ENCODE data around the gene DDX20. TPM values are rescaled to one million over a fixed set of nuclear protein-coding genes. Genes with fewer than 3 reads are reported as not detected.
A peak's percentile ranks its signal among the peaks of the same experiment; 100 is the strongest.

Gene DDX20
- total and polyA plus RNA-seq, 4 donors = 6.0 to 14.4 (median 8.0) TPM

DNA sequence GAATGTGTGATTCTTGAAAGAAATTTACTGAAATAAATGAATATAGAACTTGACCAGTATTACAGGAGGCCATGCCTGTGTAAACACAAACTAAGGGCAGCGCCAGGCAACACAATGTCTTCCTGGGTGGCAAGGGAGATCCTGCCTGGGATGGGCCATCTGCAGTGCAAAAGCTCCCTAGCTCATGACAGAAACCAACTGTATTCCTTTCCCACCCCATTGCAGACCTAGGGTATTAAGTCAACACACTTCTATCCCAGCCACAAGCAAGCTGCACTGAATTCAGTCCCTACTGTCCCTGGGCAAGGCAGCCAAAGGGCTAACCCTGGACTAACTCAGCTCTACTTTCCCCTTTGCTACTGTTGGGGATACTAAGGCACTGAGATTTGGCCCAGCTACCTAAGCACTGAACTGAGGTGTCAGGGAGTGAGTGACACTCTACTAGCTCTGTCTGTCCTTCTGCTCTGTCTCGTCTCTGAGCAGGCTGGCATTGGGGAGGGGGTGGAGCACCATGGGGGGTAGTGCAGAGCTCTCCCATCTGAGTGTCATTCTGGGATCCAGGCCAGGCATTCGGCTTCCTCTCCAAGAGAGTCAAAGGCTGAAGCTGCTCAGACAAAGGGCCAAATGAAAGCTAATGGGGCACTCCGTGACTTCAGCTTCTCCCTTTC is 19.0 kb upstream of the DDX20 start:
- no peaks in the 10 kb centered on the region for H3K36me3 ChIP-seq (ENCODE audit: control insufficient read depth in 4 of 4, insufficient read depth in 4 of 4, low read length in 4 of 4)
- peaks cover 11 to 77% (median 30%) of the 10 kb centered on the region in 5 donors for H3K4me1 ChIP-seq (ENCODE audit: control insufficient read depth in 5 of 5, insufficient read depth in 5 of 5, low read length in 5 of 5)
- ATAC-seq (ENCODE audit: insufficient read depth, low FRiP score) (no peak), DNase-seq (peak; percentile 90 to 93 (median 92))
- no peak overlapping the region for H3K4me3 ChIP-seq
- peak overlapping the region in 1 of 2 donors; percentile 96 for H3K27ac ChIP-seq (ENCODE audit: low read depth in 1 of 2, low read length in 1 of 2)
- WGBS, 2 donors = 55 to 63% methylated on average over 4 of the region's 4 CpGs
- peaks cover 0 to 18% (median 3%) of the 10 kb centered on the region in 3 donors for H3K27me3 ChIP-seq (ENCODE audit: control insufficient read depth in 3 of 3, insufficient read depth in 3 of 3, low read length in 2 of 3)
- TF ChIP-seq, protein P1, sequence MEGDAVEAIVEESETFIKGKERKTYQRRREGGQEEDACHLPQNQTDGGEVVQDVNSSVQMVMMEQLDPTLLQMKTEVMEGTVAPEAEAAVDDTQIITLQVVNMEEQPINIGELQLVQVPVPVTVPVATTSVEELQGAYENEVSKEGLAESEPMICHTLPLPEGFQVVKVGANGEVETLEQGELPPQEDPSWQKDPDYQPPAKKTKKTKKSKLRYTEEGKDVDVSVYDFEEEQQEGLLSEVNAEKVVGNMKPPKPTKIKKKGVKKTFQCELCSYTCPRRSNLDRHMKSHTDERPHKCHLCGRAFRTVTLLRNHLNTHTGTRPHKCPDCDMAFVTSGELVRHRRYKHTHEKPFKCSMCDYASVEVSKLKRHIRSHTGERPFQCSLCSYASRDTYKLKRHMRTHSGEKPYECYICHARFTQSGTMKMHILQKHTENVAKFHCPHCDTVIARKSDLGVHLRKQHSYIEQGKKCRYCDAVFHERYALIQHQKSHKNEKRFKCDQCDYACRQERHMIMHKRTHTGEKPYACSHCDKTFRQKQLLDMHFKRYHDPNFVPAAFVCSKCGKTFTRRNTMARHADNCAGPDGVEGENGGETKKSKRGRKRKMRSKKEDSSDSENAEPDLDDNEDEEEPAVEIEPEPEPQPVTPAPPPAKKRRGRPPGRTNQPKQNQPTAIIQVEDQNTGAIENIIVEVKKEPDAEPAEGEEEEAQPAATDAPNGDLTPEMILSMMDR (IDR thresholded peaks at IDR 0.05; ENCODE audit: control extremely low read depth, extremely low read depth) = no peak
- no peak overlapping the region for H3K9ac ChIP-seq (ENCODE audit: insufficient read depth in 1 of 2, low read length in 2 of 2)
- no peaks in the 10 kb centered on the region for H3K9me3 ChIP-seq (ENCODE audit: control insufficient read depth in 4 of 4, insufficient read depth in 3 of 4, low read length in 3 of 4)

DNA sequence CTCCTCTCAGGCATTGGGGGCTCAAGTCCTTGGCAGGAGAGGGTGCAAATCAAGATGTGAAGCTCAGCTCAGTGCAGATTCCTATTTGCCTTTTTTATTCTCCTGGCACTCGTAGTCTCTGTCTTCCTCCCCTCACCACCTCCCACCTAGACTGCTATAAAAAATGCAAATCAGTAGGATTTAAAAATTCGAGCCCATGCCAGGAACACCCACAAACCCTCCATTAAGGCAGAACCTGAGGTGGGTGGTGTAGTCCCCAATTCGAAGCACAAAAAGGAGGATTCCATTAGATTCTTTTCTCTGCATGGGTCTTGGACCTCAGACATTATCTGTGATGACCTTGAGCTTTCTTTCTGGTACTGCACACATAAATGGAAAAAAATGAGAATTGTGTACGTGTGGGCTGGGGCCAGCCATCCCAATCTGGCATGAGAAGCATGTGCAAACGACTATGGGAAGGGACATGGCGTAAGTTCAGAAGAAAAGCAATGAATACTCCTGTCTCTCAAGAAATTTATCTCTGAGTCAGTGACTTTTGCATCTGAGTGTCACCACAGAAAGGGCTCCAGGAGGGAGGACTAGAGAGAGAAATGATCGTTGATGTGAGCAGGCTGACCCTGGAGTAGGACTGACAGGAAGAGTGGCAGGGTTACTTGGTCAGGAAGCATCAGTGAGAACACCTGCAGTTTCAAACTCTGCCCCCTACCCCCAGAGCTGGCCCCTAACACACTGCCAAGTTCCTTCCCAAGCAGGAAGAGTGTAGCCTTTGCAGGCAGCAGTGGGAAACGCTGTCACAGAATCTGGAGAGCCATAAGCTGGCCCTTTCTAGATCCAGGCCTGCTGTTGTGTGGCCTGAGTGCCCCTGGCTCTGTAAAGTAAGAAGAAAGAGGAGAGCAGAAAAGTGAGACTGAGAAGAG is 18.2 kb upstream of the DDX20 start:
- Histone ChIP-seq H3K36me3 (ENCODE audit: control insufficient read depth in 4 of 4, insufficient read depth in 4 of 4, low read length in 4 of 4) (no peaks in the 10 kb centered on the region), H3K27me3 (ENCODE audit: control insufficient read depth in 3 of 3, insufficient read depth in 3 of 3, low read length in 2 of 3) (peaks cover 0 to 18% (median 8%) of the 10 kb centered on the region in 3 donors), H3K27ac (ENCODE audit: low read depth in 1 of 2, low read length in 1 of 2) (peak overlapping the region; percentile 93 to 96), H3K9me3 (ENCODE audit: control insufficient read depth in 4 of 4, insufficient read depth in 3 of 4, low read length in 3 of 4) (no peaks in the 10 kb centered on the region), H3K4me3 (peak overlapping the region; percentile 22), H3K4me1 (ENCODE audit: control insufficient read depth in 5 of 5, insufficient read depth in 5 of 5, low read length in 5 of 5) (peaks cover 11 to 77% (median 30%) of the 10 kb centered on the region in 5 donors), H3K9ac (ENCODE audit: insufficient read depth in 1 of 2, low read length in 2 of 2) (no peak overlapping the region)
- no peak for ATAC-seq (ENCODE audit: insufficient read depth, low FRiP score)
- WGBS, 2 donors = 54 to 61% methylated on average over 8 of the region's 8 CpGs
- TF ChIP-seq, protein P1 (IDR thresholded peaks at IDR 0.05; ENCODE audit: control extremely low read depth, extremely low read depth) = no peak
- peak in 1 of 3 donors; percentile 53 for DNase-seq

DNA sequence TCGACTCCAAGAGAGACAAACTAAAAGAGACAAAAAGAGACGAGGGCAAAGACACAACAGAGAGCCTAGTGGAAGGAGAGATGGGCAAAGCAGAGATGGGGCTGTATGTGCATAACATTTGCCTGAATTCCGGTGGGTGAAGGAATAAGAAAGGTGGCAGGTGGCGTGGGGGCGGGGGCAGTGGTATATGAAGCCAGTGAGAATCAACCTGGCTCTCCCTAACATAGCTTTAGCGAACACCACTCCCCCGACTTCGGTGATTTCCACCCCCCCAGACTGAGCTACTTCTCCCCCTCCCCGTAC is 17.6 kb upstream of the DDX20 start:
- Histone ChIP-seq H3K27me3 (ENCODE audit: control insufficient read depth in 3 of 3, insufficient read depth in 3 of 3, low read length in 2 of 3) (peaks cover 0 to 20% (median 11%) of the 10 kb centered on the region in 3 donors), H3K4me1 (ENCODE audit: control insufficient read depth in 5 of 5, insufficient read depth in 5 of 5, low read length in 5 of 5) (peaks cover 11 to 71% (median 27%) of the 10 kb centered on the region in 5 donors), H3K4me3 (peak overlapping the region; percentile 22), H3K9me3 (ENCODE audit: control insufficient read depth in 4 of 4, insufficient read depth in 3 of 4, low read length in 3 of 4) (no peaks in the 10 kb centered on the region), H3K9ac (ENCODE audit: insufficient read depth in 1 of 2, low read length in 2 of 2) (no peak overlapping the region), H3K27ac (ENCODE audit: low read depth in 1 of 2, low read length in 1 of 2) (peak overlapping the region; percentile 93 to 96), H3K36me3 (ENCODE audit: control insufficient read depth in 4 of 4, insufficient read depth in 4 of 4, low read length in 4 of 4) (no peaks in the 10 kb centered on the region)
- WGBS, 2 donors = 34 to 36% methylated on average over 8 to 9 of the region's 9 CpGs
- DNase-seq (no peak), ATAC-seq (ENCODE audit: insufficient read depth, low FRiP score) (no peak)
- TF ChIP-seq, protein P1 (IDR thresholded peaks at IDR 0.05; ENCODE audit: control extremely low read depth, extremely low read depth) = no peak

Measured in lung (tissue), 12 donors.